ENCODE results near the gene HLA-B.

GRCh38 chr6:31317036-31317435 lies 39.9 kb downstream of the HLA-B start:
- TF ChIP-seq CTCF (IDR thresholded peaks at IDR 0.05) (no peak), EZH2 (IDR thresholded peaks at IDR 0.05) (no peak), EZH2phosphoT487 (IDR thresholded peaks at IDR 0.05) (no peak)

Data from neural progenitor cell (in vitro differentiated cells).